GM10248 (cell line): ENCODE results near the gene TSEN54.
"Not testable (repeated sequence)": the region's sequence is repeated elsewhere in the genome, so short reads cannot be mapped to it uniquely, and the experiment has no call there.

Experiments used
- CTCF ChIA-PET: fragments of 300-600 bp; sonication (Branson Sonifier 250); formaldehyde crosslinking; extraction: SDS; loops from one replicate; lab custom pipeline; 2021; ENCODE audit warnings: antibody characterized with exemption; lab: Yijun Ruan, JAX
- POLR2A ChIA-PET: fragments of 350-650 bp; sonication (Branson Sonifier 250); formaldehyde crosslinking; extraction: SDS; loops from one replicate; lab custom pipeline; 2020; ENCODE audit warnings: antibody characterized with exemption; lab: Yijun Ruan, JAX
- DNase-seq: peaks from one replicate; pipeline ENCODE4 v3.0.0; 2012; ENCODE audit errors: extremely low spot score
- TF ChIP-seq, protein P1 (sequence below): IDR thresholded peaks from 2 replicates; pipeline ENCODE4 v1.5.1; 2012; ENCODE audit warnings: mild to moderate bottlenecking, low read depth; ENCODE audit errors: extremely low read depth, missing control alignments, control extremely low read depth

The TSEN54 gene

DNA sequence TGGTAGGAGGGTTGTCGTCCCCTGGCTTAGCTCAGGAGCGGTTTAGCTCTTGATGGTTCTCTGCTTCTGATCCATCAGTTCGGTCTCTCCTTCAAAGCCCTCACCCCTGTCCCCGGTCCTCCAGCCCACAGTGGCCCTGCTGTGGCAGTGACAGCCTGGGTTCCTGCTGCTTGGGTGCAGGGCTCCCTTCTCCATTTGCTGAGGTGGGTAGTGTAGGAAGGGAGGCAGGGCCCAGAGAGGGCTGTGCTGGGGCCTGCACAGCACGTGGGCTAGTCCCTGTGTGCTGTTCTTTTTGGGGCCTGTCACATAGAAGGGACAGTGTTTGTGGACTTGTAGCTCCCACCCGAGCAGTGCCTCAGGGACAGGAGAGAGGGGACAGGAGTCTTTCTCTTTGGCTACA, 41.6 kb upstream of the TSEN54 start:
- ChIA-PET POLR2A (no interaction called here), CTCF (interaction anchor here (1.0 to 1.7 kb wide), 3 partner anchors 12 to 158 kb away, joined by 3 to 6 read pairs (median 5); partner anchors contain the start of gene SMIM5)
- TF ChIP-seq, protein P1, sequence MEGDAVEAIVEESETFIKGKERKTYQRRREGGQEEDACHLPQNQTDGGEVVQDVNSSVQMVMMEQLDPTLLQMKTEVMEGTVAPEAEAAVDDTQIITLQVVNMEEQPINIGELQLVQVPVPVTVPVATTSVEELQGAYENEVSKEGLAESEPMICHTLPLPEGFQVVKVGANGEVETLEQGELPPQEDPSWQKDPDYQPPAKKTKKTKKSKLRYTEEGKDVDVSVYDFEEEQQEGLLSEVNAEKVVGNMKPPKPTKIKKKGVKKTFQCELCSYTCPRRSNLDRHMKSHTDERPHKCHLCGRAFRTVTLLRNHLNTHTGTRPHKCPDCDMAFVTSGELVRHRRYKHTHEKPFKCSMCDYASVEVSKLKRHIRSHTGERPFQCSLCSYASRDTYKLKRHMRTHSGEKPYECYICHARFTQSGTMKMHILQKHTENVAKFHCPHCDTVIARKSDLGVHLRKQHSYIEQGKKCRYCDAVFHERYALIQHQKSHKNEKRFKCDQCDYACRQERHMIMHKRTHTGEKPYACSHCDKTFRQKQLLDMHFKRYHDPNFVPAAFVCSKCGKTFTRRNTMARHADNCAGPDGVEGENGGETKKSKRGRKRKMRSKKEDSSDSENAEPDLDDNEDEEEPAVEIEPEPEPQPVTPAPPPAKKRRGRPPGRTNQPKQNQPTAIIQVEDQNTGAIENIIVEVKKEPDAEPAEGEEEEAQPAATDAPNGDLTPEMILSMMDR: no peak
- DNase-seq: no peak

DNA sequence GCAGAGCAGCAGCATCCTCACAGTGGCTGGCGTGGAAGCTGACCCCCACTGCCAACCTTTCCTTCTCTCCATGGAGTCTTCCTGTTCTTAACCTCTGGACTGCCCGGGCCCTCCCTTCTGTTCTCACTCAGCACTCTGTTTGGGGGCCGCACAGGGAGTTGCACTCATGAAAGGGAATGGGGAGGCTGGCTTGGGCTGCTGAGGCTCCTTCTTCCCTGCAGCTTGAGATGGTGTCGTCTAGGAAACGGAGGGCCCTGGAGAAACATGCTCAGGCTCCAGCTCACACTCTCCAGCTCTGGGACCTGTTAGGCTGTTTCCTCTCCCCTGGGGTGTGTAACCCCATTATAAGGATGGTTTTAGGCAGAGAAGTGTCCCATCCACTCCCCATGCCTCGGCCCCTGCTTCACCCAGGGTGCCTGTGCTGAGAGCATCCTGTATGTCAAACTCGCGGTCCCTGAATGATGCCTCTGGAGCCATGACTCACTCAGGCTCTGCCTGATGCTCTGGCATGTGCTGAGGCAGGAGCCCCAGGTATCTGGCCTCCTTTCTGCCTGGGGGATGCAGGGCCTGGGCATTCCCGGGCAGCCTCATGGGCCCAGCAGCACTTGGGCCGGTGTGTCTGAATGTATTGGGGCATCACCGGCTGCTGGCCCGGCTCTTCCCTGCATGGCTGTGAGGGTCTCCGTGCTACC, 41.0 kb upstream of the TSEN54 start:
- POLR2A ChIA-PET: no interaction called here
- no peak for DNase-seq
- TF ChIP-seq, protein P1: no peak
- CTCF ChIA-PET: interaction anchor here (1.0 to 1.5 kb wide), 3 partner anchors 11 to 50 kb away, joined by 3 to 5 read pairs (median 3); no protein-coding TSS in a partner anchor

DNA sequence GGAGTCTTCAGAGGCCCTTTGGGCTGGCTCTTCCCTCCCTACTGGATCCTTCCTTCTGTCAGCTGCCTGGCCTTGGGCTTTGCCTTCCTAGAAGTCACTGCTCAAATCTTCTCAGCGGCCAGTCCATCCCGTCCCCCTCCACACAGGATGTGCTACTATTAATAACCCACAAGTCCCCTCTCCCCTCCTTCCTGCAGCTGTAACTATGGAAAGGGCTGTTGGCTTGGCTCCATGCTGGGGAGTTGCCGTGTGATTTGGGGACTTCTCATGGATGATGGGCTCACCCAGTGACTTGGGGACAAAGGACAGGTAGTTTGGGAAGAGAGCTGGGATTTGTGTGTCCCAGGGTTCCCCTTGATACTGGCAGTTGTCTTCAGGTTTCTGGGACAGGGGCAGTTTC, 40.5 kb upstream of the TSEN54 start:
- CTCF ChIA-PET: interaction anchor here (1.3 kb wide), 1 partner anchor 51 kb away, joined by 3 read pairs; no protein-coding TSS in a partner anchor
- no peak for DNase-seq
- POLR2A ChIA-PET: no interaction called here
- TF ChIP-seq, protein P1: no peak

DNA sequence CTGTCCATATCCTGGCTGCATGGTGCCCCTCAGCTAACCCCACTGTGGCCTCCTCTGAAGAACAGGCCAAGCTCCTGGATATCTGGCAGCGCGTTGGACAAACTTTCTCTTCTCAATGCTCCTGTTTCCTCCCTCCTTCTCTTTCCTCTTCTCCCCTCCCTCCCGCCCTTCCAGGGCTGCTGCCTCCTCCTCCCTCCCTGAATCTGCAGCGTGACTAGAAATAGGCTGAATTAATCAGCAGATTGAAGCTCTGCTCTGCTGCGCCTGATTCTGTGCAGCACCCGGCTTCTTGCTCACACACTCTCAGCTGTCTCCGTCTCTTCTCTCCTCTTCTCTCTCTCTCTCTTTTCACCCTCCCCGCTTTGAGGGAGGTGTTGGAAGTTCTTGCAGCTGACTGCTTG, 40.1 kb upstream of the TSEN54 start:
- no peak for DNase-seq
- ChIA-PET CTCF (interaction anchor here (1.1 to 1.6 kb wide), 3 partner anchors 17 to 51 kb away, joined by 3 read pairs; no protein-coding TSS in a partner anchor), POLR2A (no interaction called here)
- TF ChIP-seq, protein P1: no peak

DNA sequence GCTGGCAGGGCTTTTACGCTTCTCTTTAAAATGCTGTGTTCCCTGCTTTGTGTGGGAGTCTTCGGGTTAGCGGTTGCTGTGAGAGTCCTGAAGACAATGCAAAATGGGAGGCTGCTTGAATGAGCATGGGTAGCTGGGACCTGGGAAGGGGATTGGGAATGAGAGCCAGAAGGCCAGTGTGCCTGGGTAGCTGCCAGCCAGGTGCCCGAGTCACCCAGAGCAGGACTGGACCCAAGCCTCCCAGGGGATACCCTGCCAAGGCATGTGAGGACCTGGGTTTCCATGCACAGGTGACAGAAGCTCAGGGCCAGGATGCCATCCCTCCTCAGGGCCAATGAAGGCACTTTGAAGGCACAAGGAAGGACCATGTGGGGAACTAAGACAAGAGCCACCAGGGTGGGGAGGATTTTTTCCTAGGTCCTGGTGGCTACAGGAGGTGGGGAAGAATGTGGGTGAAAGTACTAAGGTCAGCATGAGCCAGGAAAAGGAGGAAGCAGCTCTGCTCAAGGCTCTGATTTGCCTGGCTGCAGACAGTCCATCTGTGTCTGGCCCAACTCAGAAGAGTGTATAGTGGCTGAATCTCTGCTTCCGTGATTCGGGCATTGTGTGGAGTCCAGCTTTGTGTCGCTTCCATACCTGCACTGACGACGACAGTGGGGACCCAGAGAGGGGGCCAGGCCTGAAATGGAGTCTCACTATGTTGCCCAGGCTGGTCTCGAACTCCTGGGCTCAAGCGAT, 39.4 kb upstream of the TSEN54 start:
- TF ChIP-seq, protein P1: no peak
- DNase-seq: no peak
- ChIA-PET POLR2A (no interaction called here), CTCF (interaction anchor here (0.9 to 1.6 kb wide), 4 partner anchors 10 to 52 kb away, joined by 3 read pairs; no protein-coding TSS in a partner anchor)

DNA sequence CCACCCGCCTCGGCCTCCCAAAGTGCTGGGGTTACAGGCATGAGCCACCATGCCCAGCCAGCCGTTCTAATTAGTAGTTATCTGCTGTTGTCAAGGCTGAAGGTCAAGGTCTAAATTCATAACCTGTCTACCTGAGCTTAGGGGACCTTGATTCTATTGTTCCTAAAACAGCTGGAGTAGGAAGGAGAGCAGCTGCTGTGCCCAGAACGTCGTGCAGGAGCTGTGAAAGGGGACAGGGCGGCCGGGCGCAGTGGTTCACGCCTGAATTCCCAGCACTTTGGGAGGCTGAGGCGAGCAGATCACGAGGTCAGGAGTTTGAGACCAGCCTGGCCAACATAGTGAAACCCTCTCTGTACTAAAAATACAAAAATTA, 38.9 kb upstream of the TSEN54 start:
- CTCF ChIA-PET: interaction anchor here (0.9 to 1.6 kb wide), 3 partner anchors 10 to 41 kb away, joined by 3 read pairs; no protein-coding TSS in a partner anchor
- POLR2A ChIA-PET: not testable (repeated sequence)

More for the DNA sequence above, 38.9 kb upstream of the TSEN54 start:
- DNase-seq: not testable (repeated sequence)
